ENCODE data around the gene OR1D5. TPM values are rescaled to one million over a fixed set of nuclear protein-coding genes. Genes with fewer than 3 reads are reported as not detected.

Gene OR1D5
- total RNA-seq, 1 experiment from 2014 or later = not detected

DNA sequence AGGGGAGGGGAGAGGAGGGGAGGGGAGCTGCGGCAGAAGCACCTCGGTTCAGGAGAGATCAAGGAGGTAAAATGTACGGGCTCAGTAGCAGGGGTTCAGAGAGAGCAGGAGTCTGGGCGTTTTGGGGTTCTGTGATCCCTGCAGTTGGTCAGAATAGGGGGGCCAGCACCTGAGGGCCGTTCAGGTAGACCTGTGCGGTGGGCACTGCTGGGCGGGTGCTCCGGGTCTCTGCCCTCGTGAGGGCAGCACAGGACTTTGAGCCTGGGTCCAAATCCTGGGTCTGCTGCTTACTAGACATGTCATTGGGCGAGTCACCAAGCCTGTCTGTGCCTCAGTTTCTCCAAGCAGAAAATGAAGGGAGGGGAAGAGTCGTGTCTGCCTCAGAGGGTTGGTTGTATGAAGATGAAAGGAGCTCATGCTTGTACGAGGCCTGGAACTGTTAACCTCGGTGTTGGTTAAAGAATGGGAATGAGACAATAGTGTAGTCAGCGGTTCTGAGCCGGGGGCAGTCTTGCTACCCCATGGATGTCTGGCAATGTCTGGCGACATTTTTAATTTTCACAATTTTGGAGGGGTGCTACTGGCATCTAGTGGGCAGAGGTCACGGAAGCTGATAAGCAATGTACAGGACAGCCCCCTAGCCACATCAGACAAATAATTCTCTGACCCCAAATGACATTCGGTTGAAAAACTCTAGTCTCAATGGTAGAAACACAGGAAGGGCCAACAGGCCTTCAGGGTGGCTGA is 35.4 kb downstream of the OR1D5 start:
- intact Hi-C loops (cut with micrococcal nuclease) = no loop called here
- peaks cover 14% of the 10 kb centered on the region in 2 experiments; a peak in 3 of 4 replicates for H3K36me3 ChIP-seq (ENCODE audit: control insufficient read depth in 1 of 2, insufficient read depth in 2 of 2, low read length in 2 of 2)
- no peak overlapping the region for H3K9ac ChIP-seq (ENCODE audit: low read length)
- H3K9me3 ChIP-seq (ENCODE audit: control insufficient read depth in 1 of 2, insufficient read depth in 1 of 2, low read depth in 1 of 2, low read length in 2 of 2) = 0 out of 4 replicates have a peak, but pooled peaks cover 0 to 3% of the 10 kb centered on the region in 2 experiments
- no peak overlapping the region for H3K4me3 ChIP-seq (replicated peaks in 1 of 2; ENCODE audit: low read depth in 1 of 2, low read length in 2 of 2)
- no peaks in the 10 kb centered on the region for H3K9me2 ChIP-seq (ENCODE audit: insufficient read depth)
- H4K20me1 ChIP-seq (ENCODE audit: insufficient read depth) = no peaks in the 10 kb centered on the region
- TF ChIP-seq JUND (IDR thresholded peaks at IDR 0.05) (no peak), ZFX (IDR thresholded peaks at IDR 0.05) (no peak), RAD21 (IDR thresholded peaks at IDR 0.05; ENCODE audit: low read depth) (peak; percentile 12; the same call in 1 of the 2 replicates)
- H2AFZ ChIP-seq (ENCODE audit: low read depth, low read length, poor library complexity, severe bottlenecking) = no peak overlapping the region
- RAD21 ChIA-PET (ENCODE audit: low non-redundant PET in 1 of 2, low total read pairs in 2 of 2, uncharacterized antibody in 2 of 2, unreplicated experiment in 2 of 2) = no interaction called here
- POLR2A ChIA-PET = no interaction called here
- H3K4me2 ChIP-seq (ENCODE audit: low read length) = no peak overlapping the region
- peaks cover 3% of the 10 kb centered on the region; the same call in 1 of the 2 replicates for H3K79me2 ChIP-seq (ENCODE audit: insufficient read depth, low read length)
- DNase-seq (ENCODE audit: low read depth, low spot score) (no peak), ATAC-seq (no peak)
- BruUV-seq (replicated peaks) = no TSS peak
- H3K27me3 ChIP-seq (ENCODE audit: insufficient read depth, low read length) = no peaks in the 10 kb centered on the region
- H3K4me1 ChIP-seq (ENCODE audit: control insufficient read depth in 1 of 2, insufficient read depth in 2 of 2, low read length in 2 of 2) = no peaks in the 10 kb centered on the region
- CTCF ChIA-PET = no interaction called here
- no peak overlapping the region for H3K27ac ChIP-seq (ENCODE audit: low read depth, low read length)

DNA sequence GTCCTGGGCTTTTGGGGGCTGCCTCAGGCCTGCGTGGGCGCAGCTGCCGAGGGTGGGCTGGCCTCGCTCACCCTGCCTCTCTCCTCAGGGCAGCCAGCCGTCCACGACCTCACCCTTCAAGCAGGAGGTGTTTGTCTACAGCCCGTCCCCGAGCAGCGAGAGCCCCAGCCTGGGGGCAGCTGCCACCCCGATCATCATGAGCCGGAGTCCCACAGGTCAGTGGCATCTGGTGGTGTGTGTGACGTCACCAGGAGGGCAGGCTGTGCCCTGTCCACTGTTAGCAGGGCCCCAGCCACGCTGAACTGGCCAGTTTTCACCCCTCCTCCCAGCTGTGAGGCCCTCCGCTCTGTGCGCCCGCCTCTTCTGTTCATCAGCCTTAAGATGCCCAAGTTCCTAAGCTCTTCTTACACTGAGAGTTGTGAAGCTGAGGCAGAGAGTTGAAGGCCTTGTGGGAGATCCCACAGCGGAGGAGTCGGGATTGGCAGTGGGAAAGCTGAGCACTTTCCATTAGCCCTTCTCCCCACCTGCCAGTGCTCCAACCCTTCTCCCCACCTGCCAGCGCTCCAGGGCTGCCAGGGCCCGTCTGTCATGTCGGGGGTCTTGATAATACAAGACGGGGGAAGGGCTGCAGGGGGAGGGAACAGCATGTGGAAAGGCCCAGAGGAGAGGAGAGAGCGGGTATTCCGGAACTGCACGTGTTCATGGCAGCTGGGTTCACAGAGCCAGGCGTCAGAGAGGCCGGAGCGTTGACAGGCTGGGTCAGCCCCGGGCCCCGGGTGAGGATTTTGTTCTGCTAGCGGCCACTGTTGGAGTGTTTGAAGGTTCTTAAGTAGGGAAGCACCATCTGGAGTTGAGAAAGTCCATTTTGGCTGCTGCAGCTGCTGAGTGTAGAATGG is 36.3 kb downstream of the OR1D5 start:
- H3K36me3 ChIP-seq (ENCODE audit: control insufficient read depth in 1 of 2, insufficient read depth in 2 of 2, low read length in 2 of 2) = peaks cover 18 to 23% of the 10 kb centered on the region in 2 experiments
- BruUV-seq (replicated peaks) = no TSS peak
- H3K27ac ChIP-seq (ENCODE audit: low read depth, low read length) = no peak overlapping the region
- no peaks in the 10 kb centered on the region for H3K4me1 ChIP-seq (ENCODE audit: control insufficient read depth in 1 of 2, insufficient read depth in 2 of 2, low read length in 2 of 2)
- no peak overlapping the region for H2AFZ ChIP-seq (ENCODE audit: low read depth, low read length, poor library complexity, severe bottlenecking)
- ATAC-seq = no peak
- H3K4me2 ChIP-seq (ENCODE audit: low read length) = no peak overlapping the region
- no peaks in the 10 kb centered on the region for H3K9me2 ChIP-seq (ENCODE audit: insufficient read depth)
- H3K27me3 ChIP-seq (ENCODE audit: insufficient read depth, low read length) = no peaks in the 10 kb centered on the region
- peaks cover 5% of the 10 kb centered on the region; the same call in 1 of the 2 replicates for H3K79me2 ChIP-seq (ENCODE audit: insufficient read depth, low read length)
- no peak overlapping the region for H3K9ac ChIP-seq (ENCODE audit: low read length)
- 0 out of 4 replicates have a peak, but pooled peaks cover 3 to 5% of the 10 kb centered on the region in 2 experiments for H3K9me3 ChIP-seq (ENCODE audit: control insufficient read depth in 1 of 2, insufficient read depth in 1 of 2, low read depth in 1 of 2, low read length in 2 of 2)
- POLR2A ChIA-PET = no interaction called here
- H4K20me1 ChIP-seq (ENCODE audit: insufficient read depth) = no peaks in the 10 kb centered on the region
- RAD21 ChIA-PET (ENCODE audit: low non-redundant PET in 1 of 2, low total read pairs in 2 of 2, uncharacterized antibody in 2 of 2, unreplicated experiment in 2 of 2) = no interaction called here
- intact Hi-C loops (cut with micrococcal nuclease) = no loop called here
- CTCF ChIA-PET = no interaction called here
- no peak overlapping the region for H3K4me3 ChIP-seq (replicated peaks in 1 of 2; ENCODE audit: low read depth in 1 of 2, low read length in 2 of 2)
- no peak for DNase-seq (ENCODE audit: low read depth, low spot score)
- no peak for TF ChIP-seq POLR2AphosphoS5 (IDR thresholded peaks at IDR 0.05; ENCODE audit: low read depth, low read length)
- no peak for TF ChIP-seq CBX3 (IDR thresholded peaks at IDR 0.05; ENCODE audit: low read depth)
- TF ChIP-seq SIN3A (IDR thresholded peaks at IDR 0.05; ENCODE audit: low read depth) = no peak
- TF ChIP-seq, protein P1, sequence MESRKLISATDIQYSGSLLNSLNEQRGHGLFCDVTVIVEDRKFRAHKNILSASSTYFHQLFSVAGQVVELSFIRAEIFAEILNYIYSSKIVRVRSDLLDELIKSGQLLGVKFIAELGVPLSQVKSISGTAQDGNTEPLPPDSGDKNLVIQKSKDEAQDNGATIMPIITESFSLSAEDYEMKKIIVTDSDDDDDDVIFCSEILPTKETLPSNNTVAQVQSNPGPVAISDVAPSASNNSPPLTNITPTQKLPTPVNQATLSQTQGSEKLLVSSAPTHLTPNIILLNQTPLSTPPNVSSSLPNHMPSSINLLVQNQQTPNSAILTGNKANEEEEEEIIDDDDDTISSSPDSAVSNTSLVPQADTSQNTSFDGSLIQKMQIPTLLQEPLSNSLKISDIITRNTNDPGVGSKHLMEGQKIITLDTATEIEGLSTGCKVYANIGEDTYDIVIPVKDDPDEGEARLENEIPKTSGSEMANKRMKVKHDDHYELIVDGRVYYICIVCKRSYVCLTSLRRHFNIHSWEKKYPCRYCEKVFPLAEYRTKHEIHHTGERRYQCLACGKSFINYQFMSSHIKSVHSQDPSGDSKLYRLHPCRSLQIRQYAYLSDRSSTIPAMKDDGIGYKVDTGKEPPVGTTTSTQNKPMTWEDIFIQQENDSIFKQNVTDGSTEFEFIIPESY (IDR thresholded peaks at IDR 0.05; ENCODE audit: extremely low read depth, insufficient replicate concordance, low read length) = no peak
- TF ChIP-seq CEBPB (IDR thresholded peaks at IDR 0.05; ENCODE audit: low read depth) = no peak
- TF ChIP-seq, protein P2, sequence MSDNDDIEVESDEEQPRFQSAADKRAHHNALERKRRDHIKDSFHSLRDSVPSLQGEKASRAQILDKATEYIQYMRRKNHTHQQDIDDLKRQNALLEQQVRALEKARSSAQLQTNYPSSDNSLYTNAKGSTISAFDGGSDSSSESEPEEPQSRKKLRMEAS (IDR thresholded peaks at IDR 0.05) = no peak
- no peak for TF ChIP-seq EZH2phosphoT487 (IDR thresholded peaks at IDR 0.05; ENCODE audit: borderline replicate concordance)
- no peak for TF ChIP-seq EZH2 (IDR thresholded peaks at IDR 0.05)
- TF ChIP-seq TCF7L2 (IDR thresholded peaks at IDR 0.05; ENCODE audit: borderline replicate concordance, extremely low read depth, insufficient read depth, insufficient read length) = no peak
- TF ChIP-seq, protein P3, sequence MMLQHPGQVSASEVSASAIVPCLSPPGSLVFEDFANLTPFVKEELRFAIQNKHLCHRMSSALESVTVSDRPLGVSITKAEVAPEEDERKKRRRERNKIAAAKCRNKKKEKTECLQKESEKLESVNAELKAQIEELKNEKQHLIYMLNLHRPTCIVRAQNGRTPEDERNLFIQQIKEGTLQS (IDR thresholded peaks at IDR 0.05) = no peak
- TF ChIP-seq YY1 (IDR thresholded peaks at IDR 0.05; ENCODE audit: extremely low read depth, insufficient replicate concordance, low read depth, low read length) = no peak
- no peak for TF ChIP-seq RAD21 (IDR thresholded peaks at IDR 0.05; ENCODE audit: low read depth)
- no peak for TF ChIP-seq ZNF274 (IDR thresholded peaks at IDR 0.05; ENCODE audit: low read depth, low read length)
- no peak for TF ChIP-seq EGR1 (IDR thresholded peaks at IDR 0.05; ENCODE audit: low read depth)
